Measurements from ENCODE around the gene HMCN1.

The HMCN1 gene

DNA sequence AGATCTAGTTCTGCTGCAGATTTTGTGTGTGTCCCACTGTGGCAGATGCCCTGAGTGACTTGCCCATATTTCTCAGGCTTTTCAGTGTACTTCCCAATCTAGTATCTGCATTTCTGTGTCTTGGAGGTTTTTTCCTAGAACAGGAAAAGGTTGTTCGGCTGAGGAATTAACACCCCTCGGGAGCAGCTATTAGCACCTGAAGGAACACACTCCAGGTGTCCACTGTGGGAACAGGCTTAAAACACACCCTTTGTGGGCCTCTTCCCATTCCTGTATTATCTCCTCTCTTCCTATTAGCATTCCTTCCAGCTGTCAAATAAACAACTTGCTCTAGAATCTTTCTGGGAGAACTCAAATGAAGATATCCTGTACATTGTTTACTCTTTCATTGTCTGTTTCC lies 178.3 kb downstream of the HMCN1 start:
- DNase-seq (ENCODE audit: low read depth): no peak

DNA sequence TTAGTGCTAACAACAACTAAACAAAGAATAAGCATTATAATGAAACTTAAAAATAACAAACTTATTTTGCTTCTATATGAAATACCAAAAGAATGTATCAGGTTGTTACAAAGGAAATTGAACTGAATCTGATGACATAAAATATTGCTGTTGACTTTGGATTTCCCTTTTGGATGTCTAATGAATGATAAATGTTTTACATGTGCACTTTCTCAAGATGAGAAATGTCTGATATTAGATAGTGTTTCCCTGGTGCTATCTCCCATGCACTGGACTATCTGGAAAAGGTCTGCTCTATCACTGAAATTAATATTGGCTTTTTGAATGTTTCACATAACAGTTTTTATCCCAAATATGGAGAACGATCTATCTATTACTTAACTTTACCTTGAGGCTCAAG lies 179.9 kb downstream of the HMCN1 start:
- DNase-seq (ENCODE audit: low read depth): no peak

DNA sequence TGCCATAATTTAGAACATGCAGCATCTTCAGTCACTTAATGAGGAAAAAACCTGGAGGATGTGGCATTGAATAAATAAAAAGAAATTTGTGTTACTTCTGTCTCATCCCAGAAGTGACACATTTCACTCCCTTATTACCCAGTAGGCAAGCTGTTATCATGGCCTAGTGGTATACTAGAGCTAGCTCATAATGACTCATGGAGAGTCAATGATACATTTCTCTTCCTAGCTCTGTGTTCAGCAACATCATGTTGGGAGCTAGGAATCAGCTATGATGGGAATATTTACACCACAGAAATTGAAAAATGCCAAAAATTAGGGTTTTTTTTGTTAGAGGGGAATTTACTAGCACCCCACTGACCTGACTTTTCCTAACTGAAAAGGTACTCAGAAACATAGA lies 182.7 kb downstream of the HMCN1 start:
- DNase-seq (ENCODE audit: low read depth): no peak

DNA sequence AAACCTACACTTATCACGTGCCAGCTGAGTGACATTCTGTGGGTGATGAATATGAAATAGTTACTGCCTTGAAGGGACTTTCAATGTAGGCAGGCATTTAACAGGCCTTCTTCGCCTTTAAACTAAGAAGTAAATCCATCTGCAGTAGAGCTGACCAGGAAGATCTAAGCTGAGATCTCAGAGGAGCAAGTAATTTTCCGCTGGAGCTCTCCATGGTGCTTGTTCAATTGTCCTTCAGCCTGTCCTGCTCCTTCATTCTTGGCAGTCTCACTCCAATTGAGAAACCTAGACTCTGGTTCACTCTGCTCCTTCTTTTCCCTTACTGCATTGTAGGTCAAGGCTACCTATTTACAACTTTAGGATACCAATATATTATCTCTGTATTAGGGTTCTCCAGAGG lies 183.5 kb downstream of the HMCN1 start:
- no peak for DNase-seq (ENCODE audit: low read depth)

DNA sequence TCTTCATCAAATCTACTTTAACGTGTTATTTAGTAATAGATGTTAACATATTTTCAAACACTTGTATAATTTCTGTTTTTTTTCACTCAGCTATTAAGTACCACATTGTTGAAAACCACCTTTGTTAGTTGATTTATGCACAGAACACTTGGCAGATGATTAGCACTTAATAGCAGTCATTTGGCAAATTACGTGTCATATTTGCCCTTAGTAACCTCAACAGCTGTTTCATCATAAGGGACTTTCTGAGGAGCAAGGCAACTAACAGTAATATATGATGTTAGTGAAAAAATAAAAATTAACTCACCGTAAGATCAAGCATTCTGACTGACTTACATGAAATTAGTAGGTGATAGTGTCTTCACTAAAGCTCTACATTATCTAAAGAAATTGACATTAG lies 186.4 kb downstream of the HMCN1 start:
- no peak for DNase-seq (ENCODE audit: low read depth)

DNA sequence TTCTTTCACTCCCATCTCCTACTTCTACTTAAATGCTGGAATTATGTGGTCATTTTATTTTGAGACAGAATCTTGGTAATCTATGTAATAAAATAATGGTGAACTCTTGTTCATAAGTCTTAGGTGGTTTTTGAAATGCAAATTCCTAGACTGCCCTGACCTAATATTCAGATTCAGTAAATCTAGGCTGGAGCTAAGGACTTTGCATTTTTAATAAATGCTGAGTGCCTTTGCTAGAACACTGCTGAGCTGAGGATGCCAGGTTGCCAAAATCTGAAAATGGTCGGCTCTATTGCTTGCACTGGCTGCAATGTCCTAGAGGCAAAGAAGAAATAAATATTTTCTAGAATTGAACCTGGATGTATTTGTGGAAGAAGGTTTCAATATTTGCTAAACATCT lies 187.4 kb downstream of the HMCN1 start:
- no peak for DNase-seq (ENCODE audit: low read depth)

DNA sequence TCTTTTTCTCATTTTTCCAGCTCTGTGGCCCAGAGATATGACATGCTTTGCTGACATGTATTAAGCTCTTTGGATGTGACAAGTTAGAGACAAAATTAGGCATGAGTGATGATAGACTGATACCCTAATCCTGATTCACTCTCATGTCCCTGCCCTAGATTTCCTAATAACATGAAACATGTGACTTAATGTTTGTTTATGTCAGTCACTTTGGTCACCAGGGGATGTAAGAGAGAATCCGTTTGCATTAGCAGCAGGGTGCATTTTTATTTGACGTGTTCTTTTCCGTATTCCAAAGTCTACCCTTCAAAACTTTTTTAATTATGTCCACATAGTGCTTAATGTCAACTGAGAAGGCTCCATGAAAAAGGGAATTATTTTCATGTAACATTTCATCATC lies 192.4 kb downstream of the HMCN1 start:
- DNase-seq (ENCODE audit: low read depth): no peak

DNA sequence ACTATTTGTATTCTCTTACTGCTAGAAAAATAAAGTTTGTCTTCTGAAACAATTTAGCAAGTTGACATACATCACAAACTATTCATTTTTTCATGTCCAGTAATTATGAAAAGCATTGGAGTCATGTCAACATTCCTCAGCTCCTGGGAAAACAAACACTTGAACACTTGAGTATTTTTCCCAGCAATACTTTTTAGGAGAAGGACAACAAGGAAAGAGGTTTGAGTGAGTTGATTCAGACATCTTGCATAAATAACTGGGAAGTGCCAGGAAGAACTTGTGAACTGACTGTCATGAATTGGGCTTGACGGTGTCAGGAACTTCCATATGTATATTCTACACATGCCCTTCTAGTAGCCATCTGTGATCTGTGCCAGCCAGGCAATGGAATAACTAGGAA lies 195.6 kb downstream of the HMCN1 start:
- DNase-seq (ENCODE audit: low read depth): no peak

DNA sequence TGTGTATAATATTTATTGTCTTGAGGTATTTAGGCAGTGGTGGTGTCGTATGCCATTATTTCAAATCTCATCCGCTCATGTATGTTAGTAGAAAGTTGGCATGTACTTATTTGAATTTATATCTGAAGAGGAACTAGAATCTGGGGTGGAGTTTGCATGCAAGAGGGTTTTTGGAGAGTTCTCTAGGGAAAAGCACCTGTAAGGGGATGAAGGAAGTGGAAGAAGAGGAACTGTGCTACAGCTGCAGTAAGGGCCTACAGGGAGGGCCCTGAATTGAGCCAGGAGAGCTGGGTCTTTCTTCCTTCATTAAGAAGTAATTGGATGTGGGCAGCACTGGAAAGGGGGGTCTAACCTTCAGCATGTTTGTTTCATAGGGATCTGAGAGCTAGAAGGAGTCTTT lies 197.2 kb downstream of the HMCN1 start:
- DNase-seq (ENCODE audit: low read depth): no peak

DNA sequence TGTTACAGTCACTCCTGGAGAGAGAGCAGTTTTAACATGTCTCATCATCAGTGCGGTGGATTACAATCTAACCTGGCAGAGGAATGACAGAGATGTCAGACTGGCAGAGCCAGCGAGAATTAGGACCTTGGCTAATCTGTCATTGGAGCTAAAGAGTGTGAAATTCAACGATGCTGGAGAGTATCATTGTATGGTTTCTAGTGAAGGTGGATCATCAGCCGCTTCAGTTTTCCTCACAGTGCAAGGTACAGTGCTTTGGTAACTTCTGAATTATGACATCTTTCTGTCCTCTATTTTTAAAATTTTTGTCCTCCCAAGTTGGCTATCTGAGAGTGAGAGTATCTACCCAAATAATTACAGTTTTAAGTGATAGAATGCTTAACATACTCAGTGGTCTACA lies 199.4 kb downstream of the HMCN1 start:
- DNase-seq (ENCODE audit: low read depth): no peak

DNA sequence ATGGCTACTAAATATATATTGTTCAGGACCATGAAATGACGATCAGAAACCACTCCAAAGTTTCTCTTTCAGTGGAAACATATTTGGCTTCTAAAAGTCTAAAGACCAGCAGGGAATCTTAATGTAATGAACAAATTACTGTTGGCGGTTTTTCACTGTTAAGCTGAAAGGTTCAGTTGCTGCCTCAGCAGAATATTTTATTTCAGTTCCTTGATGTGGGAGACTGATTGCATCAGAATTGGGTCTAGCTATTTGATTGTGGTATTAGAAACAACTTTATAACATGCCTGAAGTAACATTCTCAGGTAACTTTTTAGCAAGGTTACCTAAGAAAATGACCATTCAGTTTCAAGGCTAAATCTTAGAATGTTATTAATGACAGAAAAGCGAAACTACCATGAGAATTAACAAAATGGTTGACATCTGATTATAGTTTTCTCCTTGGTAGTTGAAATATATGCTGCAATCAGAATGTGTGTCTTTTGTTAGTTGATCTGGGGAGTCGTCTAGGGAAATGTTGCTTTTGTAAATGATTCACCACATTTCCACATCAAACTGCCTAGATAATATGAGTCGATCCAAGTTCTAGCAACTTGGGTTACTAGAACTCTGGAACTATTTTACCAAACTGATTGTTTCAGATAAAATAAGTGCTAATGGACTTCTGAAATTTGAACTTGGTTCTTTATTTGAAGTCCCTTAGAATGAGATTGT lies 200.4 kb downstream of the HMCN1 start:
- no peak for DNase-seq (ENCODE audit: low read depth)

DNA sequence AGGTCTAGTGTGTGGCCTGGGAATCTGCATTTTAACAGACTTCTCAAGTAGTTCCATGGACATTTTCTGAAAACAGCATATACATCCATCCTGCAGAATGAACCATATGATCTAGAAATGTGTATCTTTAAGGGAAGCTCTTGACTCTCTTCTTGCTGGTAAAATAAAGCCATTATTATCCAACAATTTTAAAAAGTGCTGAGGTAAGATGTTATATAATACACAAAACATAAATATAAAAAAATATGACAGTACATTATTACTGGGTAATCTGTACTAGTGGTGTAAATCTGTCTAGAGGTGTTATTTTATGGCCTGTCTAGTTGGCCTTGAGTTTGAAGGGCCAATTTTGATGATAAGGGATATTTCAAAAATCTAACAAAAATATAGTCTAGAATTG lies 201.2 kb downstream of the HMCN1 start:
- no peak for DNase-seq (ENCODE audit: low read depth)

DNA sequence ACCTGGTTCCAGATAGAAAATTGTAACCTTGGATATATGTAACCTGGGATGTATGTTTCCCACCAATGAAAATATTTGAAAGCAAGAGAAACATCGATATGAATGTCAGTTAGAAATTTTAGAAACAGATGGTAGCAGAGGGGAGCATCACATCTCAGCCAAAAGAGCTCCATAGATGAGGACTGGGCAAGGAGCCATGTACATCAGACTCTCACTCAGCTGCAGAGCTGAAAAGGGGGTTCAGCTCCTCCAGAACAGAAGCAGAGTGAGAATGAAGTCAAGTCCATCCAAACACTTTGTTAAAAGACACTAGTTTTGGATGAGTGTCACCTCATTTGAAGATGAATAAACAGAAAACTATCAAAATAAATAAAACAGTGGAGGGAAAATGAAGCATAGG lies 202.4 kb downstream of the HMCN1 start:
- DNase-seq (ENCODE audit: low read depth): no peak

DNA sequence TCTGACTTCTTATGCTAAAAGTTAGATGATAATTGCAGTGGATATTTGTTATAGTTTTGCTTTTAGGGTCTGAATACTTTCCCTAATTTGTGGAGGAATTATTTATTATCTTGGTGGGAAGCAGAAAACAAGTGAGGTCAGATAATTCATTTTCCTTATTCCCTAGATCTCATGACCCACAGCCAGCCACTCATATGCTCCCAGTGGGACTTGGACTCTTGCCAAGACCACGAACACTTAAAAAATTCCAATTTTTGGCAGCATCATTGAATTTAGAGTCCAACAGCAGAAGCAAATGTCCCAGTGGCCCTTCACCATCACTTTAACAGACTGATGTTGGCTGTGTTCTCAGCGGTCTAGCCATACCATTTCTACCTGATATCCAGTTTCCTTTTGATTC lies 204.2 kb downstream of the HMCN1 start:
- DNase-seq (ENCODE audit: low read depth): no peak

DNA sequence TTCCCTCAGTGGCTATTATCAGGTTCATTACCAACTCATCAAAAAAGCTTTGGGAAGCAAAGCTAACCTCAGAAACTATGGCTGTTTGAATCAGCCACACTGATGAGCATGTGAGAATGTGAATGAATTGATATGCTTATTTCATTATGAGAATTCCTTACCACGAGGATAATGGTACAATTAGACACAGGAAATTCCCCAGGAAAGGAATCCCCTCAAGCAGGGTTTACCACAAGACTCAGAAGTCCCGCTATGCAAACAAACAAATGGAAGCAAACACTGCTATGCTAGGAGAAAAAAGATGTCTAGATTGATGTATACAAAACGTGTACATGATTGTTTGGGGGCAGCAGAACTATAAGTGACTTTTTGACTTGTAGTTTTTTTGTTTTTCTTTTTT lies 205.0 kb downstream of the HMCN1 start:
- DNase-seq (ENCODE audit: low read depth): no peak

DNA sequence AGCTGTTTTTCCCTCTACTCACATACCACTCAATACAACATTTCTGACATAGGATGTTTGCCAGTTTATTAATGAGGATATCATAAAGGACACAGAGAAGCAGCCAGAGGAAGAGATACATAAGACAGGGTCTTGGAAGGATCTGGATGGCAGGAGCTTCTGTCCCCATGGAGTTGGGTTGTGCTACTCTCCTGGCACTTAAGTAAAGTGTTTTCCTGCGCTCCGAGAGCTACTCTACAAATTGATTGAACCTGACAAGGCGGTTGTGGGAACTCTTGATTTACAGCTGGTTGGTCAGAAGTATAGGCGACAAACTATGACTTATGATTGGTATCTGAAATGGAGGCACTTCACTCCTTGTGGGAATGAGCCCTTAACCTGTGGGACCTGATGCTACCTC lies 208.8 kb downstream of the HMCN1 start:
- no peak for DNase-seq (ENCODE audit: low read depth)

DNA sequence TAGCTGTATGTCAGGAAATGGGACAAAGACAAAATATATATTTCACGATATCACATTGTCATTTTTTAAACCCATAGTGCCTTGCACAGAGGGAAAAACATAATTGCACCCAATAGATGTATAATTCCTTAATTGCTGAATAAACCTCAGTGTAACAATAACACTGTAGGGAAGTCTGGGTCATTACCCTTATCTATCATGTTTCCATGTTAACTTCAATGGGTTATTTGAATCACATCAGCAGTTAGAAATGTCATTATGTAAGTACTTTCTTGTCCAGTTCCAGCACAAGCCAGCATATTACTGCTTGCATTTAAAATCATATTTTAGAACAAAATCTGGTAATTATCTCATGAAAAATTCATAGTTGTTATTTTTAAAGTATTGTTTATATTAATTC lies 222.7 kb downstream of the HMCN1 start:
- DNase-seq (ENCODE audit: low read depth): no peak

DNA sequence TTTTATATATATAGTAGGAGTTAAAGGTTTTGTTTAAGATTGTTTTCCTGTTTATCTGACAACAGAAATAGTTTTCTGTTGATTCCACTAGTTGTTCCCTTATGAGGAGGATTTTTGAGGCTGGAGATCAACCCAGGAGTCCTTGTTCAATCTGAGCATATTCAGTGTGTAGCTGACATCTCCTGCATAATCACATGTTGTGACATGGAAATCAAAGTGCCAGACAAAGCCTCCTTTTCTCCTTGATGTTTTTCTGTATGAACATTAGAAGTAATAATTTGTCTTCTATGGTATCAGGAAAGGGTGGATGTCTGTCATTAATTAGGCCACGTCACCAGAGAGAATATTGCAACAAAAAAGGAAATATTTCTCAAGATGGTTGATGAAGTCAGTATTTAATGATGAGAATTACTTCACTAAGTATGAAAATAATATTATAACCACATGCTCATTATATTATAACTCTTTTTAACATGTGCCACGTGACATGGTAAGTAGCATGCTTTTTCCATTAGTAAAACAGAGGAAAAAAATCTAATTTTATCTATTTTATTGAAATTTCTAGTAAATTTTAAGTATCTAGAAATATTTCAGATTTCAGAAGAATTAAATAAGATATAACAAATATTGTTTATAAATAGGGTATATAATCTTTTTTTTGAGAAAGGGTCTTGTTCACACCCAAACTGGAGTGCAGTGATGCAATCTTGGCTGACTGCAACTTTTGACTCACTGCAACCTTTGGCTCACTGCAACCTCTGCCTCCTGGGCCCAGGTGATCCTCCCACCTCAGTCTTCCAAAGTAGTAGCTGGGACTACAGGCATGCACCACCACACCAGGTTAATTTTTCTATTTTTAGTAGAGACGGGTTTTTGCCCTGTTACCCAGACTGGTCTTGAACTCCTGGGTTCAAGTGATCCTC lies 223.5 kb downstream of the HMCN1 start:
- DNase-seq (ENCODE audit: low read depth): no peak

DNA sequence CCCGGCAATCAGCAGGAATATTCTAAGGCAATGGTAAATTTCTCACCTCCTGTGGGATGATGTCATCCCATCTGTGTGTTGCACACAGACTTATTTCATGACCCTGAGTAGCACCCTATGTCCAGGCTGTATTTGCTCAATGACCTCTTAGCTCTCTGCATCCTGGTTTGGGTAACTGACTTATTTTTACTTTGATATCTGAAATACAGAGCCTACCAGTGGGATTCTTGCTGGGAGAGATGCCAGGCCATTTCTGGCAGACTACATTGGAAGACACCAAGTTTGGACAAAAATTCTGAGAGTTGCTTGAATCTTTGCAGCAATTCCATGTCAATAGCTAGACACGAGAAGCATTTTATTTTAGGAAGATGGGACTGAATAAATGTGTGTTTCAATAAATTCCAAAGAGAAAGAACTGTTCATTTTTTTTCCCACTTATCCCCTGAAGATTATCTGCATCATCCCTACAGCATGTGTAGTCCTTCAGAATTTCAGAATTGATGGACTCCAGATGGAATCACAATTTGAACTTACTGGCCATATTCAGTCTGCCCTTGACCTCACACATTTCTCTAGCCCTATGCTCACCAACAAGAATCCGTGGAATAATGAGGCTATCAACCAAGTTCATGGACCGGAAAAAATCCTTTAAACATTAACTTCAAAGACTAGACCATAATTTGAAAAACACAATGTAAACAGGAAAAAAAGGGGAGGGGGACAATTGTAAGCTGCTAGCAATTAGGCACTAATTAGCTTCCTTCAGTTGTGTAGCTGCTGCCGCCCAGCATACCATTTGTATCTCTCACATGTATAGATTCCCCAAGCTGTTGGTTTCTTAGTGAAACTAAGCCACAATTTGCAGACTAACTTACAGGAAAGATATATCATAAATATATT lies 226.5 kb downstream of the HMCN1 start:
- DNase-seq (ENCODE audit: low read depth): no peak

DNA sequence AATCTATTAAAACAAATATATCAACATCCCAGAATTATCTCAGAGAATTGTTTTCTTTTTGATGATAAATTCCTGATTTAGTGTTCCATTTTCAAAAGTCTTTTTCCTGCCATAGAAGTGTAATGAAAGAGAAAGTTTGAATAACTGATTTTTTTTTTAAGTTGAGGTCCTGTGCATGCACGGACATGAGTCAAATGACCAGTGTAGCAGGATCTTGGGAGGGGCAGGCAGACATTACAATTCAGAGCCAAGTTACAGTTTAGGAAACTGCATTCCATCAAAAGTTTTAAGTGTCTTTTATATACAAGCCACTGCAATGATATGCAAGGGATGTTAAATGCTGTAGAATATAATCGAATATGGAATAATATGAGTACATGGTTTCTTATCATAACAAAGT lies 227.5 kb downstream of the HMCN1 start:
- no peak for DNase-seq (ENCODE audit: low read depth)

DNA sequence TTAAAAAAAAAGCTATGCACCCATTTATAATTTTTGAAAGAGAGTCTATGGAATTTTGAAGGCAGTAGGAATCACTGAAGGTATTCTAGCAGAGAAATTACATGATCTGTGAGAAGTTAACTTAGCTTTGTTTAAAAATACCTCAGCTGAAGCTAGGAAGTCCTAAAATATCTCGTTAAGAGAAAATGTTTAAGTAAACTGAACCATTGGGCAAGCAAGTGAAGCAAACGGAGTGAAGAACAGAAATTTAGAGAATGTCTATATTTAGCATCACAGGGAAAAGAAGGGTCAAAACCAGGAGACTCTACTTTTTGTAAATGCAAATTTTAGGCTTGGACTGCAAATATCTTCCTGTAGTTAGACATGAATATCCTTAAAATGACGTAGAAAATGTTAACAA lies 230.8 kb downstream of the HMCN1 start:
- no peak for DNase-seq (ENCODE audit: low read depth)

DNA sequence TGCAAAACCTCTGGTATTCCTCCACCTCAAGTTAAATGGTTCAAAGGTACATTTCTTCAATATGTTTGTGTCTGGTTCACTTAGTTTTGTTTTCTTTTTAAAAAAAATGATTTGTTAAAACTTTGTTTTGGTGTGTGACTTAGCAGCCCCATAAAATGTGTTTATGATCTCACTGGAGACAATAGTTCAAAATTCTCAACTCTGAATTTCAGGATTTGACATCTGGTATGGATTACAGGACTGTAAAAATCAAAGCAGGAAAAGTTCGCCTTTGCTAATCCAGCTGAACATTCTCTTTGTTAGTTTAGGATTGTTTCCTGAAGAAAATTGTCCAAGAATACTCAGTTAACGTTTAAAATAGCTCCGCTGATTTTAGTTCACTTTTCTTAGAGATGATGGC lies 231.7 kb downstream of the HMCN1 start:
- DNase-seq (ENCODE audit: low read depth): no peak

DNA sequence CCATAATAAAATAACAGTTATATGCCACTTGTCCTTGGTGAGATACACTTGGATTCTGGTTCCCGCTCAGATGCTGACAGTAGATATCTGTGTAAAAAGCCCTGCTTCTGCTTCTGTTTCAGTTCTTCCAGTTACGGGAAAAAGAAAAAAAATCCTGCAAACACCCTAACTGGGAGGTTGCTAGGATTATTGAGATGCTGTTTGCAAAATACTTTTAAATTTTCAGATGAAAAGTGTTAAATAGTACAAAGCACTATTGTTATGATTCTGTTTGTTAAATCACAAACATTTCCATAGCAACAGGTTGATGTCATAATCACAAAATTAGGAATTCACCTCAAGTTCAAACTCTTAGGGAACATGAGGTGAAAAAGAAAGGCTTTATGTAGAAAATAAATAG lies 232.3 kb downstream of the HMCN1 start:
- no peak for DNase-seq (ENCODE audit: low read depth)
